ENCODE results near the gene RPL14. TPM values are rescaled to one million over a fixed set of nuclear protein-coding genes. Genes with fewer than 3 reads are reported as not detected.
A peak's percentile ranks its signal among the peaks of the same experiment; 100 is the strongest.

Gene RPL14
- total and polyA plus RNA-seq, 2 of the 13 experiments (the other 11 are each of a cell fraction or from before 2014, with no cell fraction given), result 502 to 1,291 TPM

GRCh38 chr3:40505599-40506462 lies 48.7 kb downstream of the RPL14 start, which contains the start of gene ZNF620 (continued):
- TF ChIP-seq ZNF253 (CRISPR knock-in tag; IDR thresholded peaks at IDR 0.05; ENCODE audit: borderline replicate concordance) (no peak), CENPX (CRISPR knock-in tag; IDR thresholded peaks at IDR 0.05) (no peak), STAT6 (CRISPR knock-in tag; IDR thresholded peaks at IDR 0.05; ENCODE audit: borderline replicate concordance) (no peak), ZFAT (CRISPR knock-in tag; conservative IDR thresholded peaks at IDR 0.05) (no peak), IRX3 (CRISPR knock-in tag; IDR thresholded peaks at IDR 0.05; ENCODE audit: borderline replicate concordance, low read depth) (0 out of 2 replicates have a peak, but pooled peaks have one; percentile 35), BCLAF1 (IDR thresholded peaks at IDR 0.05) (no peak), ONECUT2 (CRISPR knock-in tag; IDR thresholded peaks at IDR 0.05) (no peak), ZC3H4 (CRISPR knock-in tag; IDR thresholded peaks at IDR 0.05; ENCODE audit: borderline replicate concordance) (no peak), ZNF616 (CRISPR knock-in tag; IDR thresholded peaks at IDR 0.05; ENCODE audit: low read depth) (no peak), ELF3 (CRISPR knock-in tag; IDR thresholded peaks at IDR 0.05) (peak; percentile 60; the same call in 1 of the 2 replicates), ZNF350 (CRISPR knock-in tag; IDR thresholded peaks at IDR 0.05; ENCODE audit: borderline replicate concordance, low read depth) (peak; percentile 64; the same call in 1 of the 2 replicates), E2F2 (CRISPR knock-in tag; IDR thresholded peaks at IDR 0.05; ENCODE audit: borderline replicate concordance) (no peak), ZNF282 (IDR thresholded peaks at IDR 0.05; ENCODE audit: partially characterized antibody) (no peak), ZNF431 (CRISPR knock-in tag; IDR thresholded peaks at IDR 0.05; ENCODE audit: borderline replicate concordance, low read depth) (0 out of 2 replicates have a peak, but pooled peaks have one; percentile 63)
- TF ChIP-seq, protein P1, sequence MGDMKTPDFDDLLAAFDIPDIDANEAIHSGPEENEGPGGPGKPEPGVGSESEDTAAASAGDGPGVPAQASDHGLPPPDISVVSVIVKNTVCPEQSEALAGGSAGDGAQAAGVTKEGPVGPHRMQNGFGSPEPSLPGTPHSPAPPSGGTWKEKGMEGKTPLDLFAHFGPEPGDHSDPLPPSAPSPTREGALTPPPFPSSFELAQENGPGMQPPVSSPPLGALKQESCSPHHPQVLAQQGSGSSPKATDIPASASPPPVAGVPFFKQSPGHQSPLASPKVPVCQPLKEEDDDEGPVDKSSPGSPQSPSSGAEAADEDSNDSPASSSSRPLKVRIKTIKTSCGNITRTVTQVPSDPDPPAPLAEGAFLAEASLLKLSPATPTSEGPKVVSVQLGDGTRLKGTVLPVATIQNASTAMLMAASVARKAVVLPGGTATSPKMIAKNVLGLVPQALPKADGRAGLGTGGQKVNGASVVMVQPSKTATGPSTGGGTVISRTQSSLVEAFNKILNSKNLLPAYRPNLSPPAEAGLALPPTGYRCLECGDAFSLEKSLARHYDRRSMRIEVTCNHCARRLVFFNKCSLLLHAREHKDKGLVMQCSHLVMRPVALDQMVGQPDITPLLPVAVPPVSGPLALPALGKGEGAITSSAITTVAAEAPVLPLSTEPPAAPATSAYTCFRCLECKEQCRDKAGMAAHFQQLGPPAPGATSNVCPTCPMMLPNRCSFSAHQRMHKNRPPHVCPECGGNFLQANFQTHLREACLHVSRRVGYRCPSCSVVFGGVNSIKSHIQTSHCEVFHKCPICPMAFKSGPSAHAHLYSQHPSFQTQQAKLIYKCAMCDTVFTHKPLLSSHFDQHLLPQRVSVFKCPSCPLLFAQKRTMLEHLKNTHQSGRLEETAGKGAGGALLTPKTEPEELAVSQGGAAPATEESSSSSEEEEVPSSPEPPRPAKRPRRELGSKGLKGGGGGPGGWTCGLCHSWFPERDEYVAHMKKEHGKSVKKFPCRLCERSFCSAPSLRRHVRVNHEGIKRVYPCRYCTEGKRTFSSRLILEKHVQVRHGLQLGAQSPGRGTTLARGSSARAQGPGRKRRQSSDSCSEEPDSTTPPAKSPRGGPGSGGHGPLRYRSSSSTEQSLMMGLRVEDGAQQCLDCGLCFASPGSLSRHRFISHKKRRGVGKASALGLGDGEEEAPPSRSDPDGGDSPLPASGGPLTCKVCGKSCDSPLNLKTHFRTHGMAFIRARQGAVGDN (CRISPR knock-in tag; IDR thresholded peaks at IDR 0.05), result peak; percentile 92
